HG03135 (cell line): ENCODE results near the gene PLXNA1.

Experiments used
- ATAC-seq: cut with Tn5 transposase; IDR thresholded peaks from one replicate; pipeline ENCODE4 v1.9.1; 2021; ENCODE audit warnings: mild to moderate bottlenecking, moderate library complexity; ENCODE audit not compliant: unreplicated experiment

The PLXNA1 gene

DNA sequence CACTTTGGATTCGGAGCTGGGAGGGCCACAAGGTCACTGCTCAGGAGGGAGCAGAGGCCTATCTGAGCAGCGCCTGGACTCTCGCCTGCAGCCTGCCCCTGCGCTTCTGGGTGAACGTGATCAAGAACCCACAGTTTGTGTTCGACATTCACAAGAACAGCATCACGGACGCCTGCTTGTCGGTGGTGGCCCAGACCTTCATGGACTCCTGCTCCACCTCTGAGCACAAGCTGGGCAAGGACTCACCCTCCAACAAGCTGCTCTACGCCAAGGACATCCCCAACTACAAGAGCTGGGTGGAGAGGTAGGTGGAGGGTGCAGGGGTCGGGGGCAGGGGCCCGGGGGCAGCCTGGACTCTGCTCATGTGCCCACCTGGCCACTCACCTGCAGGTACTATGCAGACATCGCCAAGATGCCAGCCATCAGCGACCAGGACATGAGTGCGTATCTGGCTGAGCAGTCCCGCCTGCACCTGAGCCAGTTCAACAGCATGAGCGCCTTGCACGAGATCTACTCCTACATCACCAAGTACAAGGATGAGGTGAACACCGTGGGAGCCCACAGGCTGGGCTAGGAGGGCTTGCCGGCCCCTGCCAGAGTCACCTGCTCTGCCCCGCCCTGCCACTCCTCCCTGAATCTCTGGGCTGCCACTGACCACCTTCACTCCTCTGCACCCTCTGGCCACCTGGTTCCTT, 49.5 kb downstream of the PLXNA1 start:
- ATAC-seq, result no peak
